Duodenal mucosa (tissue), 2 donors: ENCODE data around the gene NACC2.
A peak's percentile ranks its signal among the peaks of the same experiment; 100 is the strongest.
"Not testable (repeated sequence)": the region's sequence is repeated elsewhere in the genome, so short reads cannot be mapped to it uniquely, and the experiment has no call there.

Source experiments
- H3K27ac ChIP-seq: one replicate; pipeline ENCODE4 v1.7.0; 2013; ENCODE audit warnings: low read depth, low read length
- H3K27me3 ChIP-seq, 2 donors: one replicate each; pipeline ENCODE4 v1.7.0; 2013; ENCODE audit warnings: low read length in 2 of 2, control low read depth in 1 of 2; ENCODE audit not compliant: insufficient read depth in 2 of 2, control insufficient read depth in 1 of 2
- H3K36me3 ChIP-seq, 2 donors: one replicate each; pipeline ENCODE4 v1.7.0; 2013; ENCODE audit warnings: low read length in 2 of 2, control low read depth in 1 of 2; ENCODE audit not compliant: insufficient read depth in 2 of 2, control insufficient read depth in 1 of 2
- H3K4me1 ChIP-seq, 2 donors: one replicate each; pipeline ENCODE4 v1.7.0; 2013; ENCODE audit warnings: low read length in 2 of 2, control low read depth in 1 of 2; ENCODE audit not compliant: insufficient read depth in 2 of 2, control insufficient read depth in 1 of 2
- H3K4me3 ChIP-seq, 2 donors: one replicate each; pipeline ENCODE4 v1.7.0; 2013; ENCODE audit warnings: low read length in 2 of 2, low read depth in 1 of 2
- H3K9ac ChIP-seq, 2 donors: one replicate each; pipeline ENCODE4 v1.7.0; 2013; ENCODE audit warnings: low read length in 2 of 2, low read depth in 1 of 2
- H3K9me3 ChIP-seq, 2 donors: one replicate each; pipeline ENCODE4 v1.7.0; 2013; ENCODE audit warnings: low read length in 2 of 2, control low read depth in 1 of 2; ENCODE audit not compliant: control insufficient read depth in 1 of 2

Gene NACC2

GRCh38 chr9:135968601-135969000, 126.5 kb downstream of the NACC2 start:
- Histone ChIP-seq H3K27ac (no peak overlapping the region), H3K36me3 (no peaks in the 10 kb centered on the region), H3K4me3 (no peak overlapping the region), H3K4me1 (peaks cover 0 to 11% of the 10 kb centered on the region in 2 donors), H3K27me3 (peaks cover 0 to 3% of the 10 kb centered on the region in 2 donors), H3K9ac (no peak overlapping the region), H3K9me3 (no peaks in the 10 kb centered on the region)

GRCh38 chr9:135968083-135968476, 127.0 kb downstream of the NACC2 start:
- H3K9ac ChIP-seq: no peak overlapping the region
- H3K27me3 ChIP-seq: peaks cover 0 to 3% of the 10 kb centered on the region in 2 donors
- H3K27ac ChIP-seq: no peak overlapping the region
- no peaks in the 10 kb centered on the region for H3K36me3 ChIP-seq
- no peak overlapping the region for H3K4me3 ChIP-seq
- peaks cover 0 to 8% of the 10 kb centered on the region in 2 donors for H3K4me1 ChIP-seq
- H3K9me3 ChIP-seq: no peaks in the 10 kb centered on the region

DNA sequence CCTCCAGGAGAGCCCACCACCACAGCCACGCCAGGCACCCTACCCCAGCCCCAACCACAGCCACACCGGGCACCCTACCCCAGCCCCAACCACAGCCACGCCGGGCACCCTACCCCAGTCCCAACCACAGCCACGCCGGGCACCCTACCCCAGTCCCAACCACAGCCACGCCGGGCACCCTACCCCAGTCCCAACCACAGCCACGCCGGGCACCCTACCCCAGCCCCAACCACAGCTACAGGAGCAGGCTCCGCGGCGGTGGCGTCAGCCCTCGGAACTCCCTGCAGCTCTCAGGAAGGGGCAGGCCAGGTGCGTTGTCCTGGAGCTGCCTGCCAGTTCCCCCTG, 128.2 kb downstream of the NACC2 start:
- not testable (repeated sequence) for H3K4me3 ChIP-seq, H3K4me1 ChIP-seq, H3K27me3 ChIP-seq, H3K36me3 ChIP-seq, H3K27ac ChIP-seq, H3K9me3 ChIP-seq, H3K9ac ChIP-seq

DNA sequence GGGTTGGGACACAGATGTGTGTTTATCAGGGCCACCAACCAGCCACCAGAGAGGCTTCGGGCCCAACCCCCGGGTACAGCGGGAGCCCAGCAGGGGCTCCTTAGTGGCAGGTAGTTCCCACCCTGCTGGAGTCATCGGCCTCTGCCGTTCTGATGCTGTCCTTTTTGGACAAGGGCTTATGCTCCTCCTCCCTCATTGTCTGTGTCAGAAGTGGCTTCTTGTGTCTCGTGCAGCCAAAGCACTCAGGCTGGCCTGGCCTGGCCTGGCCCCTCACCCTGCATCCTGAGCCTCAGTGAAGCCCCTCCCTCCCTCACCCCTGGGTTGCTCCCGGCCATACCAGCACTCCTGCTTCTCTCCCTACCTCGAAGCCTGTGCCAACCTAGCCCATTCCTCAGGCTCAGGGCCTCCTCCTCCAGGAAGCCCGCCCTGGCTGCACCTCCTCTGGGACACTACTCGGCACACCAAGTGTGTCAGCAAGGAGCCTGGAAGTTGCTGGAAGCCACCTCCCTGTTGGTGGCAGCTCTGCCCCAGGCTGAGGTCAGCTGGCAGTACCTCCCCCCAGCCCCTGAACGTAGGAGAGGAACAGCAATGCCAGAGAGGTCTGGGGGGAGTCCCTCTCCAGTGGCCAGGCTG, 129.8 kb downstream of the NACC2 start:
- no peak overlapping the region for H3K27ac ChIP-seq
- no peak overlapping the region for H3K9ac ChIP-seq
- no peaks in the 10 kb centered on the region for H3K36me3 ChIP-seq
- H3K9me3 ChIP-seq: no peaks in the 10 kb centered on the region
- no peak overlapping the region for H3K4me3 ChIP-seq
- H3K4me1 ChIP-seq: peaks cover 2 to 15% of the 10 kb centered on the region in 2 donors
- H3K27me3 ChIP-seq: peaks cover 0 to 3% of the 10 kb centered on the region in 2 donors

DNA sequence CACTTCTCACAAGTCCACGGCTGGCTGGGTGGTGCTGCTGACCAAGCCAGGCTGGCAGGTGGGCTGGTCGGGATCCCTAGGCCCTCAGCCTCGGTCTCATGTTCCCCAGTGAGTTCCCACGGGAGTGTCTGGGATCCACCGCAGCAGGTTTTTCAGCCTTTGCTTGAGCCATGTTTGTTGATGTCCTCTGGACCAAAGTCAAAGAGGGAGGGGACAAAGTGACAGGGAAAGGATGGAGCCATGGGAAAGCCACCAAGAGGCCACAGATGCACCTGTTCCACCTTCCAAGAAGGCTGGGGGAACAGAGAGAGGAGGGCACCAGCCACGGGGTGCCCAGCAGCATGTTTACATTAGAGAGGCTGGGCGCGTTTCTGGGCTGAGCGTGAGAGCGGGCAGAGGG, 131.2 kb downstream of the NACC2 start:
- Histone ChIP-seq H3K27ac (no peak overlapping the region), H3K36me3 (no peaks in the 10 kb centered on the region), H3K4me3 (no peak overlapping the region), H3K9me3 (no peaks in the 10 kb centered on the region), H3K4me1 (peaks cover 11 to 22% of the 10 kb centered on the region in 2 donors), H3K9ac (no peak overlapping the region), H3K27me3 (peaks cover 0 to 3% of the 10 kb centered on the region in 2 donors)

GRCh38 chr9:135963338-135963737, 131.8 kb downstream of the NACC2 start:
- H3K4me1 ChIP-seq: peaks cover 11 to 22% of the 10 kb centered on the region in 2 donors
- H3K9me3 ChIP-seq: no peaks in the 10 kb centered on the region
- H3K36me3 ChIP-seq: no peaks in the 10 kb centered on the region
- H3K27me3 ChIP-seq: peaks cover 0 to 3% of the 10 kb centered on the region in 2 donors
- H3K27ac ChIP-seq: no peak overlapping the region
- no peak overlapping the region for H3K4me3 ChIP-seq
- no peak overlapping the region for H3K9ac ChIP-seq

- H3K9ac ChIP-seq: no peak overlapping the region
- H3K4me1 ChIP-seq: peaks cover 11 to 20% of the 10 kb centered on the region in 2 donors
- no peak overlapping the region for H3K27ac ChIP-seq
- no peaks in the 10 kb centered on the region for H3K36me3 ChIP-seq
- H3K4me3 ChIP-seq: no peak overlapping the region
- H3K9me3 ChIP-seq: no peaks in the 10 kb centered on the region
- H3K27me3 ChIP-seq: peaks cover 0 to 3% of the 10 kb centered on the region in 2 donors
Observed at GRCh38 chr9:135962696-135963307, 132.3 kb downstream of the NACC2 start.

DNA sequence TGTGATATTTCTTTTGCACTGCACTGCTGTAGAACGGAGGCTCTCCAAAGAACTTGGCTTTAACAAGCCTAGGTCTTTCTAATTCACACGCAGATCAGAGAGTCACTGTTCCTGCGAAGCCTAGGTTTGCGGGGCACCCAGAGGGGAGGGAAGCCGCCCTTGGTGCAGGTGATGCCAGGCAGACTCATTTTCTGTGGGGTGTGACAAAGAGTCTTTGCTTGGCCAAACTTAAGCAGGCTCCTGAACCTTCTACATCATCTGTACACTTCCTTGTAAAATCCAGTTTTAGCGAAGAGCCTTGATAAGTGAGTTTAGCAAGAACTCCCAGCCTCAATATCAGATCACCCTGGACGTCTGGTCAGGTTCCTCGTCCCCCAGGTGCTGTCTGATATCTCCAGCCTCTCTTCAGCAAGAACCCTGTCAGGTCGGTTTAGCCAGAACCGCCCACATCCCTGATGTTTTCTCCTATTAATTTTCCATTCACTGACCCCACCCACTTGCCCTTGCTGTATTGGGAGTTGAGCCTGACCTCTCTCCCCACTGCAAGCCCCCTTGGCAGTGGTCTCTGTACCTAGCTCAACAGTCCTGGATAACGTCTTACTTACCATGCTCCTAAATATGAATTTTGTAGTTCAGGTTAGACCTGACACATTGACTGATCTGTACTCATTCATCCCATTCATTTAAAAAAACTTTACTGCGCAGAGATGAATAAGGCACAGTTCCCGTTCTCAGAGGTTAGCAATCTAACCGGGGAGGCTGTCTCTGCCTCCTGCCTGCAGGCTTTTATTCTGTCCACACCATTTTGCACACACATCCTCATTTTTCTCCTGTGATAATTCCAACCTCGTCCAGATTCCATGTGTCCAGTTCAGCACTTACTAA, 133.0 kb downstream of the NACC2 start:
- no peak overlapping the region for H3K9ac ChIP-seq

DNA sequence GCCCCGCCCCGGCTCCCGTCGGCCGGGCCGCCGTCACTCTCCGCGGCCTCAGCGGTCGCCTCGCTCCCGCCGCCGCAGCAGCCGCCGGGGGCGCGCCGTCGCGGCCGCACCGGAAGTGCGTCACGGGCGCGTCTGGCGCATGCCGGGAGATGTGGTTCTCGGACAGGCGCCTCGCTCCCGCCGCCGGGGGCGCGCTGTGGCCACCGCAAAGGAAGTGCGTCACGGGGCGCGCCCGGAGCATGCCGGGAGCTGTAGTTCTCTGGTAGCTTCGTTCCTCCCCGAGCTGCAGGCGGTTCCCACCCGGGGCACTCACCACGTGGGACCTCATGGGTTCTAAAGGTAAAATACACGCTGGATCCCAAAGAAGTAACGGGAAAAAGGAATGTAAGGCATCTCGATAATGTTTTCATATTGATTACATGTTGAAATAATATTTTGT, 133.8 kb downstream of the NACC2 start, which contains the start of gene UBAC1:
Gene UBAC1 (minus strand): TSS at position 97 of the 439 bp plus-strand sequence. CDS start 211 bp downstream, outside the sequence.
- Histone ChIP-seq H3K9ac (peak within 1 kb of the TSS; percentile 78 to 80), H3K9me3 (no peaks in the 10 kb centered on the region), H3K27ac (peak within 1 kb of the TSS; percentile 84), H3K36me3 (no peaks in the 10 kb centered on the region), H3K4me3 (peak within 1 kb of the TSS; percentile 87 to 88), H3K4me1 (peaks cover 11 to 14% of the 10 kb centered on the region in 2 donors), H3K27me3 (no peaks in the 10 kb centered on the region)

More for the DNA sequence above, 133.0 kb downstream of the NACC2 start:
- no peaks in the 10 kb centered on the region for H3K9me3 ChIP-seq
- H3K27ac ChIP-seq: no peak overlapping the region
- no peaks in the 10 kb centered on the region for H3K36me3 ChIP-seq
- peaks cover 11 to 14% of the 10 kb centered on the region in 2 donors for H3K4me1 ChIP-seq
- H3K27me3 ChIP-seq: no peaks in the 10 kb centered on the region
- H3K4me3 ChIP-seq: no peak overlapping the region
